SK-N-MC (cell line): Measurements from ENCODE around the gene EVC2.

Experiments
- DNase-seq: peaks from one replicate; pipeline ENCODE4 v3.0.0-alpha.2; 2011; ENCODE audit warnings: low read depth, low spot score
- H3K27ac ChIP-seq: fragments of 200-600 bp; sonication (generic); 2 replicates; pipeline ENCODE4 v1.5.1; 2016; ENCODE audit warnings: mixed run types
- H3K36me3 ChIP-seq: fragments of 200-600 bp; sonication (generic); 2 replicates; pipeline ENCODE4 v1.6.1; 2017; ENCODE audit warnings: antibody characterized with exemption, low read length, mixed read lengths; ENCODE audit not compliant: insufficient read depth
- H3K4me3 ChIP-seq: fragments of 200-600 bp; sonication (generic); 2 replicates; pipeline ENCODE4 v1.5.1; 2016
- H3K9ac ChIP-seq: fragments of 200-600 bp; sonication (generic); 2 replicates; pipeline ENCODE4 v1.8.0; 2017; ENCODE audit warnings: mixed run types, mixed read lengths; ENCODE audit not compliant: insufficient read length
- H3K9me3 ChIP-seq: fragments of 200-600 bp; sonication (generic); 2 replicates; pipeline ENCODE4 v1.6.1; 2017; ENCODE audit warnings: low read depth, mild to moderate bottlenecking, antibody characterized with exemption, low read length, moderate library complexity, mixed read lengths
- EZH2 ChIP-seq: fragments of 200-600 bp; sonication (generic); IDR thresholded peaks from one replicate; pipeline ENCODE4 v1.6.1; 2017; ENCODE audit warnings: antibody characterized with exemption
- FOXP2 ChIP-seq: optimal IDR thresholded peaks from 2 replicates; pipeline ENCODE3; 2011; ENCODE audit warnings: mild to moderate bottlenecking, moderate library complexity; ENCODE audit not compliant: insufficient read depth; ENCODE audit errors: extremely low read length, control extremely low read depth
- POLR2AphosphoS5 ChIP-seq: IDR thresholded peaks from 2 replicates; pipeline ENCODE4 v1.6.1; 2012; ENCODE audit warnings: mild to moderate bottlenecking, low read depth, low read length, borderline replicate concordance

Gene EVC2

GRCh38 chr4:5685296-5685695, 23.1 kb downstream of the EVC2 start:
- Histone ChIP-seq H3K9me3 (no peaks in the 10 kb centered on the region), H3K4me3 (no peak overlapping the region), H3K9ac (no peak overlapping the region), H3K27ac (no peak overlapping the region), H3K36me3 (peaks cover 13% of the 10 kb centered on the region; the same call in 1 of the 2 replicates)
- no peak for TF ChIP-seq EZH2
- no peak for TF ChIP-seq FOXP2
- no peak for TF ChIP-seq POLR2AphosphoS5
- DNase-seq, result no peak

DNA sequence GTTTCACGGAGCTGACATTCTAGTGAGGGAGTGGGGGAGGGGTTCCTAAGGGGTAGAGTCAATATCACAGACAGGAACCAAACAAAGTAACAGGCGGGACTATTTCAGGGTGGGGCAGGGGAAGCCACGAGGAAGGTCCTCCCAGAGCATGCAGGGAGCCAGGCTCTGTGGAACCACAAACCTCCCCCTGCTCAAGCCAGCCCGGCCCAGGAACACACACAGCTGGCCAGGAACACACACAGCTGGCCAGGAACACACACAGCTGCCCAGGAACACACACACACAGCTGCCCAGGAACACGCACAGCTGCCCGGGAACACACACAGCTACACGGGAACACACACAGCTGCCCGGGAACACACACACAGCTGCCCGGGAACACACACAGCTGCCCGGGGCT, 24.8 kb downstream of the EVC2 start:
- TF ChIP-seq EZH2 (no peak), FOXP2 (no peak), POLR2AphosphoS5 (no peak)
- H3K27ac ChIP-seq, result no peak overlapping the region
- DNase-seq, result no peak
- peaks cover 13% of the 10 kb centered on the region; the same call in 1 of the 2 replicates for H3K36me3 ChIP-seq
- H3K4me3 ChIP-seq, result no peak overlapping the region
- no peaks in the 10 kb centered on the region for H3K9me3 ChIP-seq
- no peak overlapping the region for H3K9ac ChIP-seq

GRCh38 chr4:5678977-5679376, 29.4 kb downstream of the EVC2 start:
- TF ChIP-seq POLR2AphosphoS5, result no peak
- TF ChIP-seq EZH2, result no peak
- no peak for TF ChIP-seq FOXP2
- DNase-seq, result no peak

GRCh38 chr4:5676763-5677162, 31.6 kb downstream of the EVC2 start:
- H3K36me3 ChIP-seq, result peaks cover 3% of the 10 kb centered on the region; the same call in 1 of the 2 replicates
- H3K9ac ChIP-seq, result no peak overlapping the region
- H3K9me3 ChIP-seq, result no peaks in the 10 kb centered on the region
- no peak for DNase-seq
- TF ChIP-seq FOXP2 (no peak), EZH2 (no peak), POLR2AphosphoS5 (no peak)
- H3K4me3 ChIP-seq, result no peak overlapping the region
- H3K27ac ChIP-seq, result no peak overlapping the region

More at GRCh38 chr4:5678977-5679376, 29.4 kb downstream of the EVC2 start:
- H3K9ac ChIP-seq, result no peak overlapping the region
- H3K9me3 ChIP-seq, result no peaks in the 10 kb centered on the region
- H3K27ac ChIP-seq, result no peak overlapping the region
- no peak overlapping the region for H3K4me3 ChIP-seq
- peaks cover 3% of the 10 kb centered on the region; the same call in 1 of the 2 replicates for H3K36me3 ChIP-seq

DNA sequence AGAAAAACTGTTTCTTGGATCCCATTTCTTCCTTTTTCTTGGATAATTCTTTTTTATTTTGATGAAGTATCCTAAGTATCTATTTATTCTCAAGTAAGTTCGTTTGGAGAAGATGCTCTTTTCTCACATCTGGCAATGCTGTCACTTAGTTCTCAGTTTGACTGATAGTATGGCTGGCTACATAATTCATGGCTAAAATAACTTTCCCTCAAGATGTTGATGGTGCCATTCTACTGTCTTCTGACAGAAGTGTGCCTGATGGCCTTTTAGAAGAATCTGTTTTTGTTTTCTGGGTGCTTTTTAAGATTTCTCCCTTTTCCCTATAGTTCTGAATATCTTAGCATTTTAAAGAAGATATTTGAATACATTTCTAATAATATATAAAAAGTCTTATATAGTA, 41.6 kb downstream of the EVC2 start:
- Histone ChIP-seq H3K36me3 (peaks cover 4% of the 10 kb centered on the region; the same call in 1 of the 2 replicates), H3K27ac (no peak overlapping the region), H3K9ac (no peak overlapping the region), H3K9me3 (no peaks in the 10 kb centered on the region), H3K4me3 (no peak overlapping the region)
- TF ChIP-seq POLR2AphosphoS5 (no peak), FOXP2 (no peak), EZH2 (no peak)
- no peak for DNase-seq

GRCh38 chr4:5664778-5665177, 43.6 kb downstream of the EVC2 start:
- no peak overlapping the region for H3K4me3 ChIP-seq
- no peak overlapping the region for H3K27ac ChIP-seq
- TF ChIP-seq FOXP2, result no peak
- TF ChIP-seq EZH2, result no peak
- TF ChIP-seq POLR2AphosphoS5, result no peak

DNA sequence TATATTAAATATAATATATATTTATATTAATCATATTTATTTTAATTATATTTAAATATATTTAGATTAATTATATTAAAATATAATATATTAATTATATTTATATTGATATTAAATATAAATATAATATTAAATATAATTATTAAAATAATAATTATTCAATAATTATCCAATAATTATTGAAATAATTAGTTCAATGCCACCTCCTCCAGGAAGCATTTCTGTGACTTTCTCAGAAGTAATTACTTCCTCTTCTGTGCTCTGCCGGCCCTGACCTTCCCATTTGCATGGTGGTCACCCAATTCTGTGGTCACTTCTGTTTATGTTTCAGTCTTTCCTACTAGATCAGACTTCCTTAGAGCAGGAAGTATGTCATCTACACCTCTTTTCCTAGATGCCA, 45.8 kb downstream of the EVC2 start:
- DNase-seq, result no peak
- Histone ChIP-seq H3K36me3 (peaks cover 12% of the 10 kb centered on the region; the same call in 1 of the 2 replicates), H3K27ac (no peak overlapping the region), H3K9ac (no peak overlapping the region), H3K9me3 (no peaks in the 10 kb centered on the region), H3K4me3 (no peak overlapping the region)
- no peak for TF ChIP-seq EZH2
- no peak for TF ChIP-seq FOXP2
- TF ChIP-seq POLR2AphosphoS5, result no peak

More at GRCh38 chr4:5664778-5665177, 43.6 kb downstream of the EVC2 start:
- no peak for DNase-seq
- Histone ChIP-seq H3K9me3 (no peaks in the 10 kb centered on the region), H3K9ac (no peak overlapping the region), H3K36me3 (peaks cover 12% of the 10 kb centered on the region; the same call in 1 of the 2 replicates)

DNA sequence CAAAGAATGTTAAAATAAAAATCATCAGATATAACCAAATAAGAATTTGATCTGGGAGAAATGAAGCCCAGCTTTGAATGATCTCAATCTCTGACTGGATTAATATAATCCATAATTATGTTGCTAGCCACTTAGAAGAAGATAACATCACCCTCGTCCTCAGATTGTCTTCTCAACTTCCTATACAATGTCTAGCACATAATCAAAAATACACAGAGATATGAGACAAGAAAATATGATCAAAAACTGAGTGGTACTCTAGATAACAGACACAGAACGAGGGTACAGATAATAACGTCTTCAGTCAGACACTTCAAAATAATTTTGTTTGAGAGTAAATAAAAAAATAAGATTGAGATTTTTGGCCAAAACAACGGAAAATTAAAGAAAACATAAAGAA, 47.1 kb downstream of the EVC2 start:
- no peaks in the 10 kb centered on the region for H3K9me3 ChIP-seq
- DNase-seq, result no peak
- H3K27ac ChIP-seq, result no peak overlapping the region
- H3K9ac ChIP-seq, result no peak overlapping the region
- no peak overlapping the region for H3K4me3 ChIP-seq
- peaks cover 12% of the 10 kb centered on the region; the same call in 1 of the 2 replicates for H3K36me3 ChIP-seq
- TF ChIP-seq EZH2 (no peak), POLR2AphosphoS5 (no peak), FOXP2 (no peak)

DNA sequence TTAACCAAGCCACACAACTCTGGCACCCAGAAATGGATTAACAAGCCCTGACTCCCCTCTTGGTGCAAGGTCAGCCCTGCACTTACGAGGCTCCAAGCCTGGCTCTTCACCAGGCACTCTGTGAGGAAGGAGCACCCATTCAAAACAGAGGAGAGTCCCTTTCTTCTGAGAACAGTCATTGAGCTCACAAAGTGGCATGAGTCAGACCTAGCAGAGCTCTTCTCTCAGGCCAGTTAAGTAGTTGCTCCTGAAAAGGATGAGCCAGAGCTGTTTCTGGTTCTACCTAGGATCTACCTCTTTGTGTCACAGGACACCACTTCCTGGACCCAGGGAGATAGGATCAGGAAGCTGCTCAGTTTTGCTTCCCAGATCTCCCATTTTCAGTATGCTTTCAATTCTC, 48.2 kb downstream of the EVC2 start:
- H3K36me3 ChIP-seq, result peaks cover 12% of the 10 kb centered on the region; the same call in 1 of the 2 replicates
- H3K9ac ChIP-seq, result no peak overlapping the region
- DNase-seq, result no peak
- TF ChIP-seq EZH2, result no peak
- TF ChIP-seq FOXP2, result no peak
- no peak for TF ChIP-seq POLR2AphosphoS5
- H3K27ac ChIP-seq, result no peak overlapping the region
- H3K4me3 ChIP-seq, result no peak overlapping the region
- H3K9me3 ChIP-seq, result no peaks in the 10 kb centered on the region
